Panc1 (cell line): ENCODE data around the gene TIAL1. TPM values are rescaled to one million over a fixed set of nuclear protein-coding genes. Genes with fewer than 3 reads are reported as not detected.

Experiments used
- ATAC-seq: fragments of 200-7000 bp; cut with Tn5 transposase; 2 replicates; pipeline ENCODE4 v1.9.1; 2020; ENCODE audit warnings: mild to moderate bottlenecking, moderate library complexity
- BruUV-seq: library from RNA; stranded (reverse); fragments of 400-500 nt; replicated peaks from 2 replicates; lab custom pipeline; 2021; lab: Mats Ljungman, UMichigan
- CTCF ChIA-PET: fragments of 300-600 bp; sonication (Branson Sonifier 250); formaldehyde crosslinking; loops from one replicate; lab custom pipeline; 2022; ENCODE audit warnings: antibody characterized with exemption; lab: Charles Lee
- POLR2A ChIA-PET: fragments of 300-600 bp; sonication (Branson Sonifier 250); formaldehyde crosslinking; loops from one replicate; lab custom pipeline; 2022; ENCODE audit warnings: antibody characterized with exemption; lab: Charles Lee
- DNase-seq: peaks from one replicate; pipeline ENCODE4 v3.0.0-alpha.2; 2010; ENCODE audit warnings: low read depth, low spot score
- H3K27ac ChIP-seq: 2 replicates; pipeline ENCODE4 v1.5.1; 2011; ENCODE audit warnings: mild to moderate bottlenecking, low read length, inconsistent platforms
- H3K27me3 ChIP-seq: fragments of 200-500 bp; sonication (Bioruptor generic); 2 replicates; pipeline ENCODE4 v1.6.0; 2014; ENCODE audit warnings: low read length, inconsistent platforms; ENCODE audit not compliant: control insufficient read depth, insufficient read depth
- H3K36me3 ChIP-seq: fragments of 200-500 bp; sonication (Bioruptor generic); 2 replicates; pipeline ENCODE4 v1.5.1; 2014; ENCODE audit warnings: inconsistent platforms, mild to moderate bottlenecking, low read length, moderate library complexity; ENCODE audit not compliant: control insufficient read depth, insufficient read depth
- H3K4me1 ChIP-seq: 2 replicates; pipeline ENCODE4 v1.5.1; 2011; ENCODE audit warnings: inconsistent platforms, mild to moderate bottlenecking, low read length, moderate library complexity; ENCODE audit not compliant: control insufficient read depth, insufficient read depth
- H3K4me3 ChIP-seq, 2 experiments: 2 replicates each; pipeline ENCODE4 v1.5.1; 2011 to 2012; ENCODE audit warnings: low read depth in 2 of 2, low read length in 2 of 2, mild to moderate bottlenecking in 2 of 2, inconsistent platforms in 1 of 2, moderate library complexity in 1 of 2
- H3K9me3 ChIP-seq: fragments of 200-500 bp; sonication (Bioruptor generic); 2 replicates; pipeline ENCODE4 v1.5.1; 2014; ENCODE audit warnings: low read depth, mild to moderate bottlenecking, inconsistent platforms, low read length, moderate library complexity; ENCODE audit not compliant: control insufficient read depth, insufficient read depth
- POLR2AphosphoS5 ChIP-seq: IDR thresholded peaks from 2 replicates; pipeline ENCODE4 v1.6.1; 2012; ENCODE audit warnings: mild to moderate bottlenecking, low read depth, low read length, moderate library complexity
- SIN3A ChIP-seq: IDR thresholded peaks from 2 replicates; pipeline ENCODE4 v1.6.1; 2012; ENCODE audit warnings: low read depth, mild to moderate bottlenecking, low read length, moderate library complexity, borderline replicate concordance; ENCODE audit not compliant: insufficient read depth
- TCF7L2 ChIP-seq: IDR thresholded peaks from 2 replicates; pipeline ENCODE4 v1.6.1; 2011; ENCODE audit warnings: mild to moderate bottlenecking, low read depth, low read length, inconsistent platforms
- in situ Hi-C: cut with HindIII; loops from 2 replicates; pipeline ENCODE4 v1.10.0; 2016; ENCODE audit warnings: low sequenced_read_pairs, low pct_unique_long_range_greater_than_20kb
- intact Hi-C: fragments of 100-400 bp; cut with micrococcal nuclease; formaldehyde crosslinking; loops from one replicate; pipeline ENCODE4 v1.10.0; 2022; ENCODE audit not compliant: unreplicated experiment
- total RNA-seq: library from RNA; stranded (reverse); gene quantifications from one replicate; pipeline ENCODE4 v1.2.1, GENCODE V29; 2021; ENCODE audit not compliant: unreplicated experiment
- TF ChIP-seq, protein P1 (sequence below), 2 experiments: IDR thresholded peaks; 2 replicates each; pipeline ENCODE4 v1.6.1; 2011 to 2012; ENCODE audit warnings: low read depth in 2 of 2, control low read depth in 1 of 2, low read length in 1 of 2, mild to moderate bottlenecking in 1 of 2, moderate library complexity in 1 of 2; ENCODE audit not compliant: insufficient read depth in 1 of 2
- TF ChIP-seq, protein P2 (sequence below): fragments of 450-650 bp; IDR thresholded peaks from 2 replicates; pipeline ENCODE4 v1.5.1; 2017; ENCODE audit warnings: mild to moderate bottlenecking

Gene TIAL1
- total RNA-seq, 1 experiment from 2014 or later = 236 TPM

DNA sequence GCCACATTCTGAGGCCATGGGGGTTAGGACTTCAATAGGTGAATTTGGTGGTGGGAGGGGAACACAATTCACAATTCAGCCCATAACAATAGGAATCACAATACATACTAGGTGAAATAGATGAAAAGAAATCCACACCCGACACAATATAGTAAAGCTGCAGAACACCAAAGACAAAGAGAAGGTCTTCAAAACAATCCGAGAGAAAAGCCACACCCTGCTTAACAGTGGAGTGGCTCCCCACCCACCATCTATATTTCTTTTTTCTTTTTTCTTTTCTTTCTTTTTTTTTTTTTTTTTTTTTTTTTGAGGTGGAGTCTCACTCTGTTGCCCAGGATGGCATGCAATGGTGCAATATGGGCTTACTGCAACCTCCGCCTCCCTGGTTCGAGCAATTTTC lies 14.7 kb upstream of the TIAL1 start:
- no peaks in the 10 kb centered on the region for H3K27me3 ChIP-seq
- H3K9me3 ChIP-seq = no peaks in the 10 kb centered on the region
- DNase-seq (no peak), ATAC-seq (no peak)
- TF ChIP-seq, protein P1, sequence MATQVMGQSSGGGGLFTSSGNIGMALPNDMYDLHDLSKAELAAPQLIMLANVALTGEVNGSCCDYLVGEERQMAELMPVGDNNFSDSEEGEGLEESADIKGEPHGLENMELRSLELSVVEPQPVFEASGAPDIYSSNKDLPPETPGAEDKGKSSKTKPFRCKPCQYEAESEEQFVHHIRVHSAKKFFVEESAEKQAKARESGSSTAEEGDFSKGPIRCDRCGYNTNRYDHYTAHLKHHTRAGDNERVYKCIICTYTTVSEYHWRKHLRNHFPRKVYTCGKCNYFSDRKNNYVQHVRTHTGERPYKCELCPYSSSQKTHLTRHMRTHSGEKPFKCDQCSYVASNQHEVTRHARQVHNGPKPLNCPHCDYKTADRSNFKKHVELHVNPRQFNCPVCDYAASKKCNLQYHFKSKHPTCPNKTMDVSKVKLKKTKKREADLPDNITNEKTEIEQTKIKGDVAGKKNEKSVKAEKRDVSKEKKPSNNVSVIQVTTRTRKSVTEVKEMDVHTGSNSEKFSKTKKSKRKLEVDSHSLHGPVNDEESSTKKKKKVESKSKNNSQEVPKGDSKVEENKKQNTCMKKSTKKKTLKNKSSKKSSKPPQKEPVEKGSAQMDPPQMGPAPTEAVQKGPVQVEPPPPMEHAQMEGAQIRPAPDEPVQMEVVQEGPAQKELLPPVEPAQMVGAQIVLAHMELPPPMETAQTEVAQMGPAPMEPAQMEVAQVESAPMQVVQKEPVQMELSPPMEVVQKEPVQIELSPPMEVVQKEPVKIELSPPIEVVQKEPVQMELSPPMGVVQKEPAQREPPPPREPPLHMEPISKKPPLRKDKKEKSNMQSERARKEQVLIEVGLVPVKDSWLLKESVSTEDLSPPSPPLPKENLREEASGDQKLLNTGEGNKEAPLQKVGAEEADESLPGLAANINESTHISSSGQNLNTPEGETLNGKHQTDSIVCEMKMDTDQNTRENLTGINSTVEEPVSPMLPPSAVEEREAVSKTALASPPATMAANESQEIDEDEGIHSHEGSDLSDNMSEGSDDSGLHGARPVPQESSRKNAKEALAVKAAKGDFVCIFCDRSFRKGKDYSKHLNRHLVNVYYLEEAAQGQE (IDR thresholded peaks at IDR 0.05; ENCODE audit: insufficient read depth in 1 of 2, low read depth in 2 of 2, low read length in 1 of 2) = no peak
- TF ChIP-seq, protein P2, sequence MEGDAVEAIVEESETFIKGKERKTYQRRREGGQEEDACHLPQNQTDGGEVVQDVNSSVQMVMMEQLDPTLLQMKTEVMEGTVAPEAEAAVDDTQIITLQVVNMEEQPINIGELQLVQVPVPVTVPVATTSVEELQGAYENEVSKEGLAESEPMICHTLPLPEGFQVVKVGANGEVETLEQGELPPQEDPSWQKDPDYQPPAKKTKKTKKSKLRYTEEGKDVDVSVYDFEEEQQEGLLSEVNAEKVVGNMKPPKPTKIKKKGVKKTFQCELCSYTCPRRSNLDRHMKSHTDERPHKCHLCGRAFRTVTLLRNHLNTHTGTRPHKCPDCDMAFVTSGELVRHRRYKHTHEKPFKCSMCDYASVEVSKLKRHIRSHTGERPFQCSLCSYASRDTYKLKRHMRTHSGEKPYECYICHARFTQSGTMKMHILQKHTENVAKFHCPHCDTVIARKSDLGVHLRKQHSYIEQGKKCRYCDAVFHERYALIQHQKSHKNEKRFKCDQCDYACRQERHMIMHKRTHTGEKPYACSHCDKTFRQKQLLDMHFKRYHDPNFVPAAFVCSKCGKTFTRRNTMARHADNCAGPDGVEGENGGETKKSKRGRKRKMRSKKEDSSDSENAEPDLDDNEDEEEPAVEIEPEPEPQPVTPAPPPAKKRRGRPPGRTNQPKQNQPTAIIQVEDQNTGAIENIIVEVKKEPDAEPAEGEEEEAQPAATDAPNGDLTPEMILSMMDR = no peak
- TF ChIP-seq POLR2AphosphoS5 = no peak
- no peak for TF ChIP-seq SIN3A
- TF ChIP-seq TCF7L2 = no peak
- H3K4me3 ChIP-seq = no peak overlapping the region
- CTCF ChIA-PET = interaction anchor here (0.6 kb wide), 1 partner anchor 204 kb away, joined by 5 read pairs; no protein-coding TSS in a partner anchor
- intact Hi-C loops (no loop called here), in situ Hi-C loops (no loop called here)
- no TSS peak for BruUV-seq
- peaks cover 8% of the 10 kb centered on the region; the same call in 1 of the 2 replicates for H3K4me1 ChIP-seq
- POLR2A ChIA-PET = no interaction called here
- H3K36me3 ChIP-seq = no peaks in the 10 kb centered on the region
- no peak overlapping the region for H3K27ac ChIP-seq

DNA sequence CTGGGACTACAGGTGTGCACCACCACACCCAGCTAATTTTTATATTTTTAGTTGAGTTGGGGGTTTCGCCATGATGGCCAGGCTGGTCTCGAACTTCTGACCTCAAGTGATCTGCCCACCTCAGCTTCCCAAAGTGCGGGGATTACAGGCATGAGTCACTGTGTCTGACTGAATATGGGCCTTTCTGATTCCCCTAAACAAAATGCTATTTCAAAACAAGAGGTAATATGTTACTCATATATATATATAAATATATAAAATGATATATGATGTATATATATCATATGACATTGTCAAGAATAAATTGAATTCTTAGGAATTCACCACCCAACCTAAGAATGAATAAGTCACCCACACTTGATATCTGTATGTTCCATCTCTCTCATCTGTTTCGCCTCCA lies 12.8 kb upstream of the TIAL1 start:
- no peaks in the 10 kb centered on the region for H3K9me3 ChIP-seq
- in situ Hi-C loops = no loop called here
- intact Hi-C loops = loop anchor here (10.0 kb wide), 1 partner anchor 245 kb away; no protein-coding TSS in a partner anchor
- POLR2A ChIA-PET = no interaction called here
- BruUV-seq = no TSS peak
- no peak overlapping the region for H3K27ac ChIP-seq
- H3K4me3 ChIP-seq = no peak overlapping the region
- no peak for TF ChIP-seq POLR2AphosphoS5
- TF ChIP-seq SIN3A = no peak
- TF ChIP-seq, protein P1 (IDR thresholded peaks at IDR 0.05; ENCODE audit: insufficient read depth in 1 of 2, low read depth in 2 of 2, low read length in 1 of 2) = no peak
- TF ChIP-seq TCF7L2 = no peak
- TF ChIP-seq, protein P2 = no peak
- ATAC-seq = no peak
- DNase-seq = no peak
- H3K27me3 ChIP-seq = no peaks in the 10 kb centered on the region
- H3K36me3 ChIP-seq = no peaks in the 10 kb centered on the region
- peaks cover 8% of the 10 kb centered on the region; the same call in 1 of the 2 replicates for H3K4me1 ChIP-seq
- CTCF ChIA-PET = interaction anchor here (0.7 kb wide), 1 partner anchor 18 kb away, joined by 4 read pairs; no protein-coding TSS in a partner anchor
